Measurements from ENCODE around the gene BAZ2A.

- TF ChIP-seq CTCF (IDR thresholded peaks at IDR 0.05) (no peak), POLR2A (IDR thresholded peaks at IDR 0.05) (no peak)
Observed at GRCh38 chr12:56622535-56622934, 7.6 kb downstream of the BAZ2A start.
